WTC11 (cell line): Measurements from ENCODE around the gene GBP1. TPM values are rescaled to one million over a fixed set of nuclear protein-coding genes. Genes with fewer than 3 reads are reported as not detected.
"Not testable (repeated sequence)": the region's sequence is repeated elsewhere in the genome, so short reads cannot be mapped to it uniquely, and the experiment has no call there.

Source experiments
- ATAC-seq: fragments of 200-7000 bp; cut with Tn5 transposase; 2 replicates; pipeline ENCODE4 v1.10.0; 2021; ENCODE audit warnings: mild to moderate bottlenecking, moderate library complexity
- CTCF ChIA-PET: fragments of 300-600 bp; sonication (Branson Sonifier 250); formaldehyde crosslinking; loops from one replicate; lab custom pipeline; 2021; ENCODE audit warnings: antibody characterized with exemption; lab: Charles Lee
- POLR2A ChIA-PET: fragments of 350-600 bp; sonication (Branson Sonifier 250); formaldehyde crosslinking; loops from one replicate; lab custom pipeline; 2021; ENCODE audit warnings: antibody characterized with exemption; lab: Charles Lee
- DNase-seq: peaks from one replicate; pipeline ENCODE4 v3.0.0; 2021; ENCODE audit warnings: low spot score
- H3K27ac Mint-ChIP-seq: 2 replicates; pipeline ENCODE4 v1.8.0; 2021; ENCODE audit warnings: mixed read lengths
- H3K27me3 Mint-ChIP-seq: 2 replicates; pipeline ENCODE4 v1.8.0; 2021; ENCODE audit warnings: low read depth, mild to moderate bottlenecking, moderate library complexity, mixed read lengths
- H3K36me3 Mint-ChIP-seq: 2 replicates; pipeline ENCODE4 v1.8.0; 2021; ENCODE audit warnings: mixed read lengths
- H3K4me1 Mint-ChIP-seq: 2 replicates; pipeline ENCODE4 v1.8.0; 2022; ENCODE audit warnings: mixed read lengths
- H3K4me3 Mint-ChIP-seq: 2 replicates; pipeline ENCODE4 v1.8.0; 2021; ENCODE audit warnings: mild to moderate bottlenecking, moderate library complexity, mixed read lengths
- H3K9me3 Mint-ChIP-seq: 2 replicates; pipeline ENCODE4 v1.8.0; 2021; ENCODE audit warnings: mixed read lengths
- ARID4B ChIP-seq: sonication (generic); formaldehyde crosslinking; IDR thresholded peaks from 2 replicates; pipeline ENCODE4 v1.8.0; 2023; ENCODE audit warnings: missing genetic modification reagents, mild to moderate bottlenecking, borderline replicate concordance
- CBFB ChIP-seq: sonication (generic); formaldehyde crosslinking; IDR thresholded peaks from 2 replicates; pipeline ENCODE4 v1.8.1; 2022; ENCODE audit warnings: mild to moderate bottlenecking, low read depth, missing genetic modification reagents
- CTCF ChIP-seq: fragments of 200-600 bp; IDR thresholded peaks from 2 replicates; pipeline ENCODE4 v1.8.0; 2022; ENCODE audit warnings: antibody characterized with exemption
- ETV6 ChIP-seq: sonication (generic); formaldehyde crosslinking; IDR thresholded peaks from 2 replicates; pipeline ENCODE4 v1.8.1; 2022; ENCODE audit warnings: mild to moderate bottlenecking, missing genetic modification reagents
- HMGXB4 ChIP-seq: sonication (generic); formaldehyde crosslinking; IDR thresholded peaks from 2 replicates; pipeline ENCODE4 v1.8.1; 2023; ENCODE audit warnings: mild to moderate bottlenecking, moderate library complexity, missing genetic modification reagents
- NR1H2 ChIP-seq: sonication (generic); formaldehyde crosslinking; IDR thresholded peaks from 2 replicates; pipeline ENCODE4 v1.9.0; 2021; ENCODE audit warnings: mild to moderate bottlenecking, moderate library complexity, missing genetic modification reagents
- NR2C2 ChIP-seq: sonication (generic); formaldehyde crosslinking; IDR thresholded peaks from 2 replicates; pipeline ENCODE4 v1.8.0; 2022; ENCODE audit warnings: mild to moderate bottlenecking, missing genetic modification reagents
- PREB ChIP-seq: sonication (generic); formaldehyde crosslinking; IDR thresholded peaks from 2 replicates; pipeline ENCODE4 v1.8.1; 2022; ENCODE audit warnings: mild to moderate bottlenecking, missing genetic modification reagents, moderate library complexity, borderline replicate concordance
- TCF7 ChIP-seq: sonication (generic); formaldehyde crosslinking; IDR thresholded peaks from 2 replicates; pipeline ENCODE4 v1.8.0; 2022; ENCODE audit warnings: mild to moderate bottlenecking, low read depth, missing genetic modification reagents, moderate library complexity
- ZNF232 ChIP-seq: sonication (generic); formaldehyde crosslinking; IDR thresholded peaks from 2 replicates; pipeline ENCODE4 v1.8.0; 2022; ENCODE audit warnings: mild to moderate bottlenecking, missing genetic modification reagents
- ZNF317 ChIP-seq: sonication (generic); formaldehyde crosslinking; IDR thresholded peaks from 2 replicates; pipeline ENCODE4 v1.8.1; 2023; ENCODE audit warnings: low read depth, mild to moderate bottlenecking, moderate library complexity, missing genetic modification reagents, borderline replicate concordance
- ZNF416 ChIP-seq: fragments of 250-450 bp; sonication (Bioruptor Pico); IDR thresholded peaks from 2 replicates; pipeline ENCODE4 v1.9.0; 2021; ENCODE audit warnings: mild to moderate bottlenecking, inconsistent platforms
- ZNF532 ChIP-seq: fragments of 250-450 bp; sonication (Bioruptor Pico); IDR thresholded peaks from 2 replicates; pipeline ENCODE4 v1.9.0; 2021; ENCODE audit warnings: mild to moderate bottlenecking, borderline replicate concordance
- total RNA-seq: library from RNA; stranded (reverse); gene quantifications from 3 replicates; pipeline ENCODE4 v1.2.3, GENCODE V29; 2021

GBP1 gene
- total RNA-seq, 1 experiment from 2014 or later, result 0.20 TPM

GRCh38 chr1:89080068-89080467, 15.1 kb upstream of the GBP1 start:
- H3K9me3 Mint-ChIP-seq, result peaks cover 60% of the 10 kb centered on the region
- POLR2A ChIA-PET, H3K4me1 Mint-ChIP-seq, H3K4me3 Mint-ChIP-seq, DNase-seq, H3K27me3 Mint-ChIP-seq, ATAC-seq, CTCF ChIA-PET, H3K27ac Mint-ChIP-seq: not testable (repeated sequence)
- H3K36me3 Mint-ChIP-seq, result peaks cover 30% of the 10 kb centered on the region

- H3K4me1 Mint-ChIP-seq, H3K27me3 Mint-ChIP-seq, H3K36me3 Mint-ChIP-seq, H3K4me3 Mint-ChIP-seq, H3K27ac Mint-ChIP-seq, DNase-seq, POLR2A ChIA-PET: not testable (repeated sequence)
- peaks cover 17% of the 10 kb centered on the region for H3K9me3 Mint-ChIP-seq
- CTCF ChIA-PET, result interaction anchor here (1.0 kb wide), 1 partner anchor 13 kb away, joined by 5 read pairs; no protein-coding TSS in a partner anchor
- peak; percentile 22; the same call in 1 of the 2 replicates for ATAC-seq
Observed at GRCh38 chr1:89072466-89073065, 7.6 kb upstream of the GBP1 start.

GRCh38 chr1:89070509-89070908, 5.5 kb upstream of the GBP1 start:
- ATAC-seq (no peak), DNase-seq (no peak)
- TF ChIP-seq PREB (CRISPR knock-in tag) (no peak), ARID4B (no peak), ETV6 (CRISPR knock-in tag) (no peak), ZNF317 (no peak), TCF7 (CRISPR knock-in tag) (no peak), CTCF (no peak), HMGXB4 (no peak), ZNF232 (no peak), ZNF416 (CRISPR knock-in tag) (no peak), NR2C2 (CRISPR knock-in tag) (no peak), NR1H2 (CRISPR knock-in tag) (no peak), ZNF532 (CRISPR knock-in tag) (no peak), CBFB (no peak)
- Mint-ChIP-seq H3K9me3 (no peaks in the 10 kb centered on the region; the same call in 1 of the 2 replicates), H3K27ac (no peak overlapping the region), H3K4me1 (no peaks in the 10 kb centered on the region), H3K4me3 (no peak overlapping the region), H3K27me3 (no peaks in the 10 kb centered on the region), H3K36me3 (no peaks in the 10 kb centered on the region)
- CTCF ChIA-PET, result interaction anchor here (1.3 kb wide), 1 partner anchor 15 kb away, joined by 4 read pairs; no protein-coding TSS in a partner anchor
- POLR2A ChIA-PET, result no interaction called here
